Keratinocyte (primary cell): ENCODE data around the gene PLEKHG5. TPM values are rescaled to one million over a fixed set of nuclear protein-coding genes. Genes with fewer than 3 reads are reported as not detected.

Source experiments
- DNase-seq: peaks from one replicate; pipeline ENCODE4 v3.0.0-alpha.2; 2011; ENCODE audit warnings: low read depth, missing footprints, low spot score
- FAIRE-seq: peaks from 2 replicates; lab custom pipeline; 2011; peaks lifted over from hg19 to GRCh38; lab: Jason Lieb, UNC
- H2AFZ ChIP-seq: 2 replicates; pipeline ENCODE4 v1.6.0; 2012; ENCODE audit warnings: low read length, control low read depth, inconsistent platforms; ENCODE audit not compliant: control insufficient read depth
- H3K27ac ChIP-seq: 2 replicates; pipeline ENCODE4 v1.5.1; 2011; ENCODE audit warnings: low read length; ENCODE audit not compliant: control insufficient read depth, insufficient read depth
- H3K27me3 ChIP-seq: 3 replicates; pipeline ENCODE4 v1.6.0; 2011; ENCODE audit warnings: low read length; ENCODE audit not compliant: control insufficient read depth, insufficient read depth; ENCODE audit errors: extremely low read depth
- H3K36me3 ChIP-seq, 2 experiments: 2 replicates in 1 of 2; 3 replicates in 1 of 2; pipeline ENCODE4 v1.5.1; 2011; ENCODE audit warnings: low read length in 2 of 2, mild to moderate bottlenecking in 1 of 2; ENCODE audit not compliant: control insufficient read depth in 2 of 2, insufficient read depth in 2 of 2; ENCODE audit errors: extremely low read depth in 1 of 2
- H3K4me1 ChIP-seq: 3 replicates; pipeline ENCODE4 v1.5.1; 2011; ENCODE audit warnings: low read length; ENCODE audit not compliant: control insufficient read depth, insufficient read depth; ENCODE audit errors: extremely low read depth
- H3K4me2 ChIP-seq: 3 replicates; pipeline ENCODE4 v1.6.0; 2011; ENCODE audit warnings: low read depth, low read length; ENCODE audit not compliant: control insufficient read depth, insufficient read depth; ENCODE audit errors: extremely low read depth
- H3K4me3 ChIP-seq, 3 experiments: fragments of 200-600 bp in 1 of 3; sonication (generic) in 1 of 3; 2 replicates in 2 of 3; 3 replicates in 1 of 3; pipeline ENCODE4 v1.5.1; 2011 to 2016; ENCODE audit warnings: low read length in 3 of 3, mild to moderate bottlenecking in 3 of 3, control low read depth in 2 of 3, inconsistent platforms in 1 of 3, low read depth in 1 of 3, mixed read lengths in 1 of 3, mixed run types in 1 of 3, moderate library complexity in 1 of 3; ENCODE audit not compliant: control insufficient read depth in 2 of 3, insufficient read depth in 2 of 3; ENCODE audit errors: extremely low read depth in 1 of 3
- H3K79me2 ChIP-seq: 2 replicates; pipeline ENCODE4 v1.6.0; 2012; ENCODE audit warnings: low read length; ENCODE audit not compliant: control insufficient read depth, insufficient read depth
- H3K9ac ChIP-seq: 3 replicates; pipeline ENCODE4 v1.6.0; 2011; ENCODE audit warnings: low read length; ENCODE audit not compliant: control insufficient read depth, insufficient read depth; ENCODE audit errors: extremely low read depth
- H3K9me1 ChIP-seq: 3 replicates; pipeline ENCODE4 v1.6.0; 2011; ENCODE audit warnings: low read length; ENCODE audit not compliant: control insufficient read depth, insufficient read depth; ENCODE audit errors: extremely low read depth
- H3K9me3 ChIP-seq: 2 replicates; pipeline ENCODE4 v1.5.1; 2012; ENCODE audit warnings: low read depth, low read length; ENCODE audit not compliant: control insufficient read depth
- H4K20me1 ChIP-seq: 3 replicates; pipeline ENCODE4 v1.6.0; 2011; ENCODE audit warnings: low read length; ENCODE audit not compliant: control insufficient read depth, insufficient read depth; ENCODE audit errors: extremely low read depth
- EZH2 ChIP-seq: IDR thresholded peaks from one replicate; pipeline ENCODE4 v1.6.1; 2012; ENCODE audit warnings: inconsistent platforms, mild to moderate bottlenecking, low read length, moderate library complexity
- dilution Hi-C: fragments of 300-500 bp; cut with MboI; formaldehyde crosslinking; loops from one replicate; pipeline ENCODE4 v1.7.0; 2020; ENCODE audit warnings: low sequenced_read_pairs; ENCODE audit not compliant: extremely low pct_ligation_motif_present
- polyA plus RNA-seq, 5 experiments: library from polyadenylated mRNA; depleted of rRNA in 3 of 5; stranded (reverse) in 3 of 5; stranded (forward) in 1 of 5; unstranded in 1 of 5; fragments of >200 nt; gene quantifications; 1 replicate in 1 of 5; 2 replicates in 3 of 5; 3 replicates in 1 of 5; pipeline versions ENCODE4 v1.2.1 to v1.2.3, GENCODE V29; 2011 to 2012; ENCODE audit warnings: missing spikeins in 2 of 5, low read depth in 1 of 5, low replicate concordance in 1 of 5
- TF ChIP-seq, protein P1 (sequence below), 3 experiments: IDR thresholded peaks in 1 of 3; conservative IDR thresholded peaks in 1 of 3; optimal IDR thresholded peaks in 1 of 3; 2 replicates in 2 of 3; 3 replicates in 1 of 3; pipeline versions ENCODE3 to v1.5.1; 2011; ENCODE audit warnings: low read length in 3 of 3, mild to moderate bottlenecking in 3 of 3, moderate library complexity in 2 of 3, control low read depth in 1 of 3, inconsistent platforms in 1 of 3; ENCODE audit not compliant: insufficient read depth in 2 of 3; ENCODE audit errors: extremely low read depth in 1 of 3

Gene PLEKHG5
- polyA plus RNA-seq, 1 donor (not counting 4 experiments of a cell fraction or from before 2014, with no cell fraction given): 11.8 TPM

DNA sequence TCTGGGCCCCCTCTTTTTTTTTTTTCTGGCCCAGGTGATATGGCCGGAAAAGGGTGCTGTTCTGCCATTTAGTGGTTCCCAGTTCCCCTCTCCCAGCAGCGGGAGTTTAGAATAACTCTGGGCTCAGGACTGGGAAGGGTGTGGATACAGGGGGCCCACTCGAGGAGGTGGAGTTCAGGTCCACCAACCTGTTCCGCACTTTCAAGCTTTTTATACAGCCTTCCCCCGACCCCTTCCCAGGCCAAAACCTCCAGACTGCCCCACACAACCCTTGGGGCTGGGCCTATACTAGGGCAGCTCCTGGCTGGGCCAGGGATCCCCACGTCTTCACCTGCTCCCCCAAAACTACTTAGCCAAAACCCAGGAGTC is 402 bp downstream of the PLEKHG5 start:
- Histone ChIP-seq H3K79me2 (peaks cover 16% of the 10 kb centered on the region), H3K27ac (peak overlapping the region; percentile 100), H3K4me2 (peak overlapping the region; percentile 99), H4K20me1 (no peaks in the 10 kb centered on the region), H3K4me1 (peaks cover 67% of the 10 kb centered on the region), H3K27me3 (no peaks in the 10 kb centered on the region), H3K9me1 (no peaks in the 10 kb centered on the region), H3K36me3 (peaks cover 4 to 10% of the 10 kb centered on the region in 2 experiments), H3K9ac (peak overlapping the region; percentile 100), H2AFZ (no peak overlapping the region), H3K9me3 (no peaks in the 10 kb centered on the region), H3K4me3 (peak overlapping the region; percentile 54 to 94 (median 87))
- dilution Hi-C loops: no loop called here
- no peak for FAIRE-seq
- no peak for TF ChIP-seq EZH2
- DNase-seq: no peak

DNA sequence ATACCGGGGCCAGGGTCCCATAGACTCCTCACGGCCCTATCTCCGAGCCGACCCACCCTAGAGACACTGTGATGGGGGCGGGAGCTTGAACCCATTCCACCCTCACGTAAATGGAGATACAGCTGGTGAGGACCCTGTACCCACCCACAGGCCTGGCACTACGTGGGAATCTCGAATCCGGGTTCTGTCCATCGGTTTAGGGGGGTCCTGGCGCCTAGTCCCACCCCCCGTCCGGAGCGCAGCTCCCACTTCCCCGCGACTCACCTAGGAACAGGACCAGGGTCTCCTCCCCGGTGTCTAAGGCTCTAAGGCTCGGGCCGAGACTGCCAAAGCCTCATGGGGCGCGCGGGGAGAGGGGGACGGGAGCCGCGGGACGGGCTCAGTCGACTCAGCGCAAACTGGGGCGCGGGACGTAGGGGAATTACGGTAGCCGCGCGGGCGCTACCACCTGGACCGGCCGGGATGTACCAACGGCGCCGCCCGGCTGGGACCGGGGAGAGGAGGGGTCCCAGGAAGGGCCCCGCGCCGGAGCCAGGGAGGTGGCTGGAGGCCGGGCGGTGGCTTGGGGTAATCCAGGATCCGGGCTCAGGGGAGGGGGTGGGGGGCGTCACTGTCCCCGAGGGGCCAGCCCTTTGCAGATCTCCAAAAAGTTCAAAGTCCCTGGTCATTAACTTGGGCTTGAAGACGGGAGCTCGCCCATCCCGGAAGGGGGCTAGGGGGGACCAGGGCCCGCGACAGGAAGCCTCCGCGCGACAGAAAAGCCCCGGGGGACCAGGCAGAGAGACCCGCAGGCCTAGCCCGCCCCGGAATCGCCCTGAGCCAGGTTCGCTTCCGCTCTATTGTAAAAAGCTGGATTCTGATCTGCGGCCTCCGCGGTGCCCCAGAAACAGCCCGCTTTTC is 1.0 kb downstream of the PLEKHG5 start:
- H4K20me1 ChIP-seq: no peaks in the 10 kb centered on the region
- H3K36me3 ChIP-seq: peaks cover 3 to 10% of the 10 kb centered on the region in 2 experiments
- H3K9me3 ChIP-seq: no peaks in the 10 kb centered on the region
- H3K9me1 ChIP-seq: no peaks in the 10 kb centered on the region
- peak overlapping the region; percentile 100 for H3K9ac ChIP-seq
- no peak for DNase-seq
- peak overlapping the region; percentile 99 for H3K4me2 ChIP-seq
- H2AFZ ChIP-seq: no peak overlapping the region
- dilution Hi-C loops: no loop called here
- FAIRE-seq: no peak
- peaks cover 63% of the 10 kb centered on the region for H3K4me1 ChIP-seq
- peak overlapping the region; percentile 54 to 94 (median 87) for H3K4me3 ChIP-seq
- no peaks in the 10 kb centered on the region for H3K27me3 ChIP-seq
- no peak for TF ChIP-seq EZH2
- H3K79me2 ChIP-seq: peaks cover 19% of the 10 kb centered on the region
- H3K27ac ChIP-seq: peak overlapping the region; percentile 100

DNA sequence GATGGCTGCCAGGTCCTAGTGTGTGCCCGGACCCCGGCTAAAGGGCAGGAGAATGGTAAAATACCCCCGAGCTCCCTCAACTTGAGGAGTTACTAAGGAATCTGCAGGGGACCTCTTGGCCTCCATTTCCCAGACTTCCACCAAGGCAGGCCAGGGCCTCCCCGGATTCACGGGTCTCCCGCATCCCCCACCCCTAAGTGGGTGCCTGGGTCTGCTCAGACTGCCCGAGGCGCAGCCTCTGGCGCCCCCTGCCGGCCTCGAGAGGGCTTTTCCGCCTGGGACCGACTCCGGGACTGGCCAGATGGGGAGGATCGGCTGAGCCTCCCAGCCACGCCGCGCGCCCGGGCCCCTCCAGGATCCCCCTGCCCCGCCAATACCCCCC is 1.7 kb downstream of the PLEKHG5 start:
- peaks cover 1 to 10% of the 10 kb centered on the region in 2 experiments for H3K36me3 ChIP-seq
- no peak overlapping the region for H2AFZ ChIP-seq
- H4K20me1 ChIP-seq: no peaks in the 10 kb centered on the region
- peak; percentile 9 for FAIRE-seq
- TF ChIP-seq, protein P1, sequence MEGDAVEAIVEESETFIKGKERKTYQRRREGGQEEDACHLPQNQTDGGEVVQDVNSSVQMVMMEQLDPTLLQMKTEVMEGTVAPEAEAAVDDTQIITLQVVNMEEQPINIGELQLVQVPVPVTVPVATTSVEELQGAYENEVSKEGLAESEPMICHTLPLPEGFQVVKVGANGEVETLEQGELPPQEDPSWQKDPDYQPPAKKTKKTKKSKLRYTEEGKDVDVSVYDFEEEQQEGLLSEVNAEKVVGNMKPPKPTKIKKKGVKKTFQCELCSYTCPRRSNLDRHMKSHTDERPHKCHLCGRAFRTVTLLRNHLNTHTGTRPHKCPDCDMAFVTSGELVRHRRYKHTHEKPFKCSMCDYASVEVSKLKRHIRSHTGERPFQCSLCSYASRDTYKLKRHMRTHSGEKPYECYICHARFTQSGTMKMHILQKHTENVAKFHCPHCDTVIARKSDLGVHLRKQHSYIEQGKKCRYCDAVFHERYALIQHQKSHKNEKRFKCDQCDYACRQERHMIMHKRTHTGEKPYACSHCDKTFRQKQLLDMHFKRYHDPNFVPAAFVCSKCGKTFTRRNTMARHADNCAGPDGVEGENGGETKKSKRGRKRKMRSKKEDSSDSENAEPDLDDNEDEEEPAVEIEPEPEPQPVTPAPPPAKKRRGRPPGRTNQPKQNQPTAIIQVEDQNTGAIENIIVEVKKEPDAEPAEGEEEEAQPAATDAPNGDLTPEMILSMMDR (optimal IDR thresholded peaks at IDR 0.05 in 1 of 3, IDR thresholded peaks at IDR 0.05 in 1 of 3, conservative IDR thresholded peaks at IDR 0.05 in 1 of 3; ENCODE audit: extremely low read depth in 1 of 3, insufficient read depth in 2 of 3, low read length in 3 of 3): peak in 2 of 3 experiments; percentile 77 to 97
- no peak for TF ChIP-seq EZH2
- peaks cover 62% of the 10 kb centered on the region for H3K4me1 ChIP-seq
- H3K9ac ChIP-seq: peak overlapping the region; percentile 100
- peak overlapping the region; percentile 99 for H3K4me2 ChIP-seq
- no peaks in the 10 kb centered on the region for H3K27me3 ChIP-seq
- peak overlapping the region; percentile 100 for H3K27ac ChIP-seq
- H3K9me1 ChIP-seq: no peaks in the 10 kb centered on the region
- no peak for DNase-seq
- peaks cover 21% of the 10 kb centered on the region for H3K79me2 ChIP-seq
- dilution Hi-C loops: no loop called here
- H3K9me3 ChIP-seq: no peaks in the 10 kb centered on the region
- H3K4me3 ChIP-seq: peak overlapping the region; percentile 54 to 94 (median 87)
